Left ventricle myocardium inferior (tissue), 1 donor: ENCODE measurements around the gene HDAC7. TPM values are rescaled to one million over a fixed set of nuclear protein-coding genes. Genes with fewer than 3 reads are reported as not detected.

Experiments used
- DNase-seq: peaks from one replicate; pipeline ENCODE4 v3.0.0-alpha.2; 2020
- H3K27ac ChIP-seq: fragments of 200-600 bp; replicated peaks from 2 replicates; pipeline ENCODE4 v1.8.0; 2021
- H3K27me3 ChIP-seq: fragments of 200-600 bp; 2 replicates; pipeline ENCODE4 v1.8.0; 2021; ENCODE audit warnings: low read depth
- H3K36me3 ChIP-seq: fragments of 200-600 bp; 2 replicates; pipeline ENCODE4 v1.8.0; 2021
- H3K4me1 ChIP-seq: fragments of 200-600 bp; 2 replicates; pipeline ENCODE4 v1.8.0; 2021
- H3K4me3 ChIP-seq: fragments of 200-600 bp; 2 replicates; pipeline ENCODE4 v1.8.0; 2021; ENCODE audit warnings: mild to moderate bottlenecking, moderate library complexity
- H3K9me3 ChIP-seq: fragments of 200-600 bp; replicated peaks from 2 replicates; pipeline ENCODE4 v1.8.0; 2021
- intact Hi-C: fragments of 100-400 bp; cut with micrococcal nuclease; formaldehyde crosslinking; loops from one replicate; pipeline ENCODE4 v1.11.0; 2022
- total RNA-seq: library from RNA; stranded (reverse); fragmentation: NEBNext Ultra II Directional; extraction: Animal tissue kit (Norgen Biotek cat#: 25700); gene quantifications from one replicate; pipeline ENCODE4 v1.2.1, GENCODE V29; 2021
- TF ChIP-seq, protein P1 (sequence below): fragments of 200-600 bp; IDR thresholded peaks from 2 replicates; pipeline ENCODE4 v1.8.0; 2021; ENCODE audit warnings: antibody characterized with exemption, mild to moderate bottlenecking, borderline replicate concordance
- donor health status: DM: no; HTN: yes; CAD: no; lungs with severe emphysema.

Gene HDAC7
- total RNA-seq, 1 donor from 2014 or later, result 47.1 TPM

- H3K9me3 ChIP-seq, result no peaks in the 10 kb centered on the region
- peaks cover 95% of the 10 kb centered on the region for H3K4me1 ChIP-seq
- no peaks in the 10 kb centered on the region for H3K27me3 ChIP-seq
- intact Hi-C loops, result no loop called here
- H3K36me3 ChIP-seq, result no peaks in the 10 kb centered on the region
- TF ChIP-seq, protein P1, sequence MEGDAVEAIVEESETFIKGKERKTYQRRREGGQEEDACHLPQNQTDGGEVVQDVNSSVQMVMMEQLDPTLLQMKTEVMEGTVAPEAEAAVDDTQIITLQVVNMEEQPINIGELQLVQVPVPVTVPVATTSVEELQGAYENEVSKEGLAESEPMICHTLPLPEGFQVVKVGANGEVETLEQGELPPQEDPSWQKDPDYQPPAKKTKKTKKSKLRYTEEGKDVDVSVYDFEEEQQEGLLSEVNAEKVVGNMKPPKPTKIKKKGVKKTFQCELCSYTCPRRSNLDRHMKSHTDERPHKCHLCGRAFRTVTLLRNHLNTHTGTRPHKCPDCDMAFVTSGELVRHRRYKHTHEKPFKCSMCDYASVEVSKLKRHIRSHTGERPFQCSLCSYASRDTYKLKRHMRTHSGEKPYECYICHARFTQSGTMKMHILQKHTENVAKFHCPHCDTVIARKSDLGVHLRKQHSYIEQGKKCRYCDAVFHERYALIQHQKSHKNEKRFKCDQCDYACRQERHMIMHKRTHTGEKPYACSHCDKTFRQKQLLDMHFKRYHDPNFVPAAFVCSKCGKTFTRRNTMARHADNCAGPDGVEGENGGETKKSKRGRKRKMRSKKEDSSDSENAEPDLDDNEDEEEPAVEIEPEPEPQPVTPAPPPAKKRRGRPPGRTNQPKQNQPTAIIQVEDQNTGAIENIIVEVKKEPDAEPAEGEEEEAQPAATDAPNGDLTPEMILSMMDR, result no peak
- no peak for DNase-seq
- H3K27ac ChIP-seq, result peak overlapping the region; percentile 92
- H3K4me3 ChIP-seq, result peak overlapping the region; percentile 17
Observed at GRCh38 chr12:47737936-47738594, 81.6 kb downstream of the HDAC7 start.

DNA sequence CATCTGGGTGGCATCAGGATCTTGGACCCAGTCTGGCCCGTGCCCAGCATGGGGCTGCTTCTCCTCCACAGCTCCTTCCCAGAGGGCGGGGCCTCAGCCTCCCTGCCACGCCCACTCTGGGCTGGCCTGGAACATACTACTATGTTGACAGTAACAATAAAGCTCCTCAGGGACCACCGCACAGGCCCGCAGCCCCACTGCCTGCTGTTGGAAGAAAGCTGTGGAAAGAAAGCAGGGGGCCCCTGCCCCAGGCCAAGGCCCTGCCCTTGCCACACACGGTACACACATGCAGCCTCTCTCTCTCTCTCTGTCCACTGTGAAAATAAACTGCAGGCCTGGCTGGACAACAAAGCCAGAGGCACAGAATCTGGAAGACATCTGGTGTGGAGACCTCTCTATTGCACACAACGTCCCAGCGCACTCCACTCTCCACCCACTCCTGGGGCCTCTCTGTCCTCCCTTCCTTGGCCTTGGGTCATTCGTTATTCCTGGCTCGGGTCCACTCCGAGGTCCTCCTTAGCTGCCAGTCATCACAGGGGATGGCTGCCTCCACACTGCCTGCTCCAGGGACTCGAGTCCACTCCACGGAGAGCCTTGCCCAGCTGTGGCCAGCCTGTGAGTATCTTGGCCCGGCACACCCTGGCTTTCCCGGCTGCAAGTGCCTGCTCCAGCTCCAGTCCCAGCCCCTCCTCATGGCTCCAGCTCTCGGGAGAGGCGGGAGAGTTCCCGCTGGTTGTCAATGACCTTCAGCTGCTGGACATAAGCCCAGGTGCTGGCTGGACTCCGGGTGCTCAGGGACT is 82.6 kb downstream of the HDAC7 start:
- DNase-seq, result peak; percentile 91
- H3K9me3 ChIP-seq, result no peaks in the 10 kb centered on the region
- H3K4me3 ChIP-seq, result peak overlapping the region; percentile 37
- H3K36me3 ChIP-seq, result no peaks in the 10 kb centered on the region
- TF ChIP-seq, protein P1, result no peak
- no peaks in the 10 kb centered on the region for H3K27me3 ChIP-seq
- H3K27ac ChIP-seq, result peak overlapping the region; percentile 92
- peaks cover 99% of the 10 kb centered on the region for H3K4me1 ChIP-seq
- intact Hi-C loops, result no loop called here

- peaks cover 99% of the 10 kb centered on the region for H3K4me1 ChIP-seq
Observed at GRCh38 chr12:47736216-47736615, 83.5 kb downstream of the HDAC7 start.

DNA sequence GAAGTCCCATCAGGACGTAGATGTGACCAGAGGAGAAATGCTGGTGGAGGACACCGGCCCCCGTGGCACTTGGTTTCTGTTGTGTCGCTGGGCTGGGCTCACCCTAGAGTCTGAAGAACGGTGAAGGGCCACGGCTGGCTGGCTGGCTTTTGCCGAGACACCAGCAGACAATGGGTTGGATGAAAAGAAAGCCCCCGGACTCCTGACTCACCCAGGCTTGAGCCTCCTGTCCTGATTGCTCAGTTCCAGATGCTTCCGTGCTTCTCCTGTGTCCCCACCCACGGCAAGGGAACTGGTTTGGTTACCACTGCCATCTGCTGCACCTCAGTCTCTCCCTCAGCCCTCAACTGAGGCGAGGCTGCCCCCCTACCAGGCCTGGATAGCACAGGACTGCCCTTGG is 84.1 kb downstream of the HDAC7 start:
- H3K9me3 ChIP-seq, result no peaks in the 10 kb centered on the region
- H3K27ac ChIP-seq, result peak overlapping the region; percentile 92
- no peaks in the 10 kb centered on the region for H3K27me3 ChIP-seq
- peaks cover 99% of the 10 kb centered on the region for H3K4me1 ChIP-seq
- DNase-seq, result no peak
- H3K36me3 ChIP-seq, result no peaks in the 10 kb centered on the region
- no peak overlapping the region for H3K4me3 ChIP-seq
- TF ChIP-seq, protein P1, result no peak
- intact Hi-C loops, result no loop called here

More at GRCh38 chr12:47736216-47736615, 83.5 kb downstream of the HDAC7 start:
- H3K9me3 ChIP-seq, result no peaks in the 10 kb centered on the region
- no peak for DNase-seq
- TF ChIP-seq, protein P1, result no peak
- no peaks in the 10 kb centered on the region for H3K27me3 ChIP-seq
- intact Hi-C loops, result no loop called here
- H3K4me3 ChIP-seq, result peak overlapping the region; percentile 37
- peak overlapping the region; percentile 92 for H3K27ac ChIP-seq
- H3K36me3 ChIP-seq, result no peaks in the 10 kb centered on the region

GRCh38 chr12:47734725-47735480 is 84.8 kb downstream of the HDAC7 start:
- DNase-seq, result peak; percentile 61
- Histone ChIP-seq H3K27me3 (no peaks in the 10 kb centered on the region), H3K36me3 (no peaks in the 10 kb centered on the region), H3K4me1 (peaks cover 100% of the 10 kb centered on the region), H3K27ac (peak overlapping the region; percentile 92), H3K9me3 (no peaks in the 10 kb centered on the region), H3K4me3 (no peak overlapping the region)
- TF ChIP-seq, protein P1, result no peak
- intact Hi-C loops, result no loop called here
